Limb (tissue), 2 donors: Measurements from ENCODE around the gene CCDC127.
"Not testable (repeated sequence)": the region's sequence is repeated elsewhere in the genome, so short reads cannot be mapped to it uniquely, and the experiment has no call there.

Source experiments
- DNase-seq, 2 donors: peaks; one replicate each; pipeline ENCODE4 v3.0.0-alpha.2; 2016; ENCODE audit errors: extremely low spot score in 2 of 2

Gene CCDC127

GRCh38 chr5:234450-234849 lies 16.5 kb upstream of the CCDC127 start:
- no peak for DNase-seq

GRCh38 chr5:233426-233825 lies 15.5 kb upstream of the CCDC127 start:
- DNase-seq, result not testable (repeated sequence)

- no peak for DNase-seq
Observed at GRCh38 chr5:231661-232060, 13.7 kb upstream of the CCDC127 start.

GRCh38 chr5:230711-231110 lies 12.8 kb upstream of the CCDC127 start:
- no peak for DNase-seq

- DNase-seq, result no peak
Observed at GRCh38 chr5:228886-229285, 10.9 kb upstream of the CCDC127 start.

- DNase-seq, result not testable (repeated sequence)
Observed at GRCh38 chr5:227375-227774, 9.4 kb upstream of the CCDC127 start.

- DNase-seq, result no peak
Observed at GRCh38 chr5:225334-225733, 7.4 kb upstream of the CCDC127 start.

- DNase-seq, result no peak
Observed at GRCh38 chr5:223791-224190, 5.8 kb upstream of the CCDC127 start.

GRCh38 chr5:222951-223715 lies 5.2 kb upstream of the CCDC127 start:
- DNase-seq, result not testable (repeated sequence)

- no peak for DNase-seq
Observed at GRCh38 chr5:219991-220390, 2.0 kb upstream of the CCDC127 start.

- DNase-seq, result no peak
Observed at GRCh38 chr5:219460-219863, 1.5 kb upstream of the CCDC127 start.

- peak in 1 of 2 donors; percentile 56 for DNase-seq
Observed at GRCh38 chr5:218457-219291, 721 bp upstream of the CCDC127 start.

GRCh38 chr5:216076-216475 lies 1.9 kb downstream of the CCDC127 start:
- DNase-seq, result not testable (repeated sequence)

GRCh38 chr5:215256-215655 lies 2.7 kb downstream of the CCDC127 start:
- DNase-seq, result not testable (repeated sequence)

- no peak for DNase-seq
Observed at GRCh38 chr5:213803-214395, 4.1 kb downstream of the CCDC127 start.

GRCh38 chr5:208449-209114 lies 9.4 kb downstream of the CCDC127 start:
- DNase-seq, result no peak

- no peak for DNase-seq
Observed at GRCh38 chr5:207599-207998, 10.4 kb downstream of the CCDC127 start.

GRCh38 chr5:206927-207536 lies 10.9 kb downstream of the CCDC127 start:
- DNase-seq, result no peak

- no peak for DNase-seq
Observed at GRCh38 chr5:206406-206805, 11.5 kb downstream of the CCDC127 start.

- no peak for DNase-seq
Observed at GRCh38 chr5:204966-205670, 12.8 kb downstream of the CCDC127 start.

GRCh38 chr5:204462-204861 lies 13.5 kb downstream of the CCDC127 start:
- DNase-seq, result no peak
